Prostate gland (tissue), 2 donors: Measurements from ENCODE around the gene SYT7. TPM values are rescaled to one million over a fixed set of nuclear protein-coding genes. Genes with fewer than 3 reads are reported as not detected.

Experiments
- DNase-seq: peaks from one replicate; pipeline ENCODE4 v3.0.0-alpha.2; 2019; ENCODE audit warnings: low spot score
- H3K27ac ChIP-seq, 2 donors: fragments of 200-600 bp; sonication (generic); 2 replicates each; pipeline ENCODE4 v1.5.1; 2017 to 2019
- H3K27me3 ChIP-seq: fragments of 200-600 bp; sonication (generic); replicated peaks from 2 replicates; pipeline ENCODE4 v1.5.1; 2019; ENCODE audit not compliant: insufficient read depth
- H3K36me3 ChIP-seq, 2 donors: fragments of 200-600 bp; sonication (generic); 1 replicate in 1 of 2; 2 replicates in 1 of 2; pipeline versions ENCODE4 v1.5.1 to v1.8.1; 2017 to 2019
- H3K4me1 ChIP-seq: fragments of 200-600 bp; sonication (generic); replicated peaks from 2 replicates; pipeline ENCODE4 v1.5.1; 2019
- H3K4me3 ChIP-seq, 2 donors: fragments of 200-600 bp; sonication (generic); 2 replicates each; pipeline ENCODE4 v1.5.1; 2017 to 2019
- H3K9me3 ChIP-seq: fragments of 200-600 bp; sonication (generic); 2 replicates; pipeline ENCODE4 v1.5.1; 2017
- POLR2A ChIP-seq: fragments of 450-650 bp; IDR thresholded peaks from one replicate; pipeline ENCODE4 v1.6.1; 2016; ENCODE audit warnings: antibody characterized with exemption, mild to moderate bottlenecking
- POLR2AphosphoS5 ChIP-seq: sonication (generic); formaldehyde crosslinking; IDR thresholded peaks from one replicate; pipeline ENCODE4 v1.6.1; 2017; ENCODE audit warnings: antibody characterized with exemption
- WGBS: methylation state at CpG from one replicate; pipeline ENCODE4 v1.1.5; 2018; 5-methylcytosine and 5-hydroxymethylcytosine counted together
- intact Hi-C: fragments of 100-400 bp; cut with DNase I; formaldehyde crosslinking; loops from one replicate; pipeline ENCODE4 v1.14.2; 2022
- total RNA-seq, 2 donors: library from RNA; depleted of rRNA; stranded (reverse); fragments of >200 nt; gene quantifications; one replicate each; pipeline ENCODE4 v1.1.0, GENCODE V29; 2016
- TF ChIP-seq, protein P1 (sequence below), 4 experiments: fragments of 200-600 bp in 2 of 4; fragments of 450-650 bp in 2 of 4; sonication (generic) in 2 of 4; IDR thresholded peaks; 1 replicate in 3 of 4; 2 replicates in 1 of 4; pipeline ENCODE4 v1.5.1; 2016 to 2019; ENCODE audit warnings: antibody characterized with exemption in 4 of 4, mild to moderate bottlenecking in 2 of 4, moderate library complexity in 2 of 4

SYT7 gene
- total RNA-seq, 2 donors from 2014 or later = 114 to 199 TPM

DNA sequence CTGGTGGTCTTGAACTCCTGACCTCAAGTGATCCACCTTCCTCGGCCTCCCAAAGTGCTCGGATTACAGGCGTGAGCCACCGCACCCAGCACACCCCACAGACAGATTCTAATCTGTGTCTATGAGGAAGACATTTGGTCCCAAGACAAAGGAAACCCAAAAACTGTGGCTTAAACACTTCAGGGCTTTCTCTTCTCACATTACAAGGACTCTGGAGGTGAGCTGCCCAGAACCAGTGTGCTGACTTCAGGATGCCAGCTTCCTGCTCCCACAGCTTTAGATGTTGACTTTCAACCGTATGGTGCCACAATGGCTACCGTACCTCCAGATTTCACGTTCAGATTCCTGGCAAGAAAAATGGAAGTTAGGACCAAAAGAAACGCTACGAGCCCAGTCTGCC is 32.2 kb upstream of the SYT7 start:
- Histone ChIP-seq H3K27ac (peak overlapping the region; percentile 63 to 98), H3K4me1 (peaks cover 14% of the 10 kb centered on the region), H3K36me3 (no peaks in the 10 kb centered on the region), H3K9me3 (no peaks in the 10 kb centered on the region), H3K4me3 (no peak overlapping the region), H3K27me3 (no peaks in the 10 kb centered on the region)
- no peak for DNase-seq
- 43% methylated on average over 9 of the region's 9 CpGs for WGBS
- intact Hi-C loops = no loop called here
- TF ChIP-seq POLR2A (no peak), POLR2AphosphoS5 (peak; percentile 50)
- TF ChIP-seq, protein P1, sequence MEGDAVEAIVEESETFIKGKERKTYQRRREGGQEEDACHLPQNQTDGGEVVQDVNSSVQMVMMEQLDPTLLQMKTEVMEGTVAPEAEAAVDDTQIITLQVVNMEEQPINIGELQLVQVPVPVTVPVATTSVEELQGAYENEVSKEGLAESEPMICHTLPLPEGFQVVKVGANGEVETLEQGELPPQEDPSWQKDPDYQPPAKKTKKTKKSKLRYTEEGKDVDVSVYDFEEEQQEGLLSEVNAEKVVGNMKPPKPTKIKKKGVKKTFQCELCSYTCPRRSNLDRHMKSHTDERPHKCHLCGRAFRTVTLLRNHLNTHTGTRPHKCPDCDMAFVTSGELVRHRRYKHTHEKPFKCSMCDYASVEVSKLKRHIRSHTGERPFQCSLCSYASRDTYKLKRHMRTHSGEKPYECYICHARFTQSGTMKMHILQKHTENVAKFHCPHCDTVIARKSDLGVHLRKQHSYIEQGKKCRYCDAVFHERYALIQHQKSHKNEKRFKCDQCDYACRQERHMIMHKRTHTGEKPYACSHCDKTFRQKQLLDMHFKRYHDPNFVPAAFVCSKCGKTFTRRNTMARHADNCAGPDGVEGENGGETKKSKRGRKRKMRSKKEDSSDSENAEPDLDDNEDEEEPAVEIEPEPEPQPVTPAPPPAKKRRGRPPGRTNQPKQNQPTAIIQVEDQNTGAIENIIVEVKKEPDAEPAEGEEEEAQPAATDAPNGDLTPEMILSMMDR (IDR thresholded peaks at IDR 0.05) = no peak

DNA sequence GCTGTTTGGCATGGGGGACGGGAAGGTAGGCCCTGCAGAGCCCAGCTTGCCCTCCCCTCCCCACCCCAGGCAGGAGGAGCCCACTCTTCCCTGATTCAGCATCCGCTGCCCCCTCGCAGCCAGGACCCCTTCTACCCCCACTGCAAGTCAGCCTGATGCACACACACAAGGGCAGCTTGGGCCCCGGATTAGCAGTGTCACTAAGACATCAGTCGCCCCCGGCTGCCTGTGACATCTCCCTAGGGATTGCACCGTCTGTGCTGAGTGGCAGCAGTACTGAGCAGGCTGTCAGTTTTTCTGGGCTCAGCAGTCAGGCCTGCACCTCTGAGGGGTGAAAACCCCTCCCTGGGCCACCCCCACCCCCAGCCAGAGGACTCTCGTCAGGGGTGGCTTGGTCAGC is 30.4 kb upstream of the SYT7 start:
- no peak for TF ChIP-seq POLR2A
- no peak for TF ChIP-seq POLR2AphosphoS5
- TF ChIP-seq, protein P1 (IDR thresholded peaks at IDR 0.05) = no peak
- DNase-seq = no peak
- no peaks in the 10 kb centered on the region for H3K27me3 ChIP-seq
- intact Hi-C loops = no loop called here
- H3K4me3 ChIP-seq = no peak overlapping the region
- WGBS = 97% methylated on average over 8 of the region's 8 CpGs
- peaks cover 22% of the 10 kb centered on the region for H3K4me1 ChIP-seq
- H3K27ac ChIP-seq = peak overlapping the region; percentile 89 to 98
- H3K36me3 ChIP-seq = no peaks in the 10 kb centered on the region
- H3K9me3 ChIP-seq = no peaks in the 10 kb centered on the region

DNA sequence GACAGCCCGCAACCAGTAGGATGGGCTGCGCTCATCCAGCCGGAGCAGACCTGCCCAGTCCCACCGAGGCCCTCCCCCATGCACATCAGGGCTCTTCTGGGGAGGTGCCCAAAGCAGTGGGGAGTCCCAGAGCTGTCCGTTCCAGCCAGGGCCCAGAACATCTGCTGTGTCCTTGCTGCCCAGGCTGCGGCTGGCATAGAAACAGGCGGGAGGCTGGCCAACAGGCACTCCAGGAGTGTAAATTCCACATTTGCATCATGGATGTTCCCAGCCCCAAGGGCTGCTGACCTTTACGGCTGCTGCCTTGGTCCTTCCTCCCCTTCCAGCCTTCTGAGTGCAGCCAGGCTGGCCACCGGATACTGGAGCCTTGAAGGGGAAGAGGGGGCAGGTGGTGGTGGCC is 30.0 kb upstream of the SYT7 start:
- Histone ChIP-seq H3K27me3 (no peaks in the 10 kb centered on the region), H3K4me3 (no peak overlapping the region), H3K4me1 (peaks cover 22% of the 10 kb centered on the region), H3K9me3 (no peaks in the 10 kb centered on the region), H3K36me3 (no peaks in the 10 kb centered on the region), H3K27ac (peak overlapping the region; percentile 89 to 98)
- DNase-seq = no peak
- TF ChIP-seq POLR2A (no peak), POLR2AphosphoS5 (no peak)
- TF ChIP-seq, protein P1 (IDR thresholded peaks at IDR 0.05) = no peak
- WGBS = 74% methylated on average over 7 of the region's 9 CpGs
- intact Hi-C loops = no loop called here

DNA sequence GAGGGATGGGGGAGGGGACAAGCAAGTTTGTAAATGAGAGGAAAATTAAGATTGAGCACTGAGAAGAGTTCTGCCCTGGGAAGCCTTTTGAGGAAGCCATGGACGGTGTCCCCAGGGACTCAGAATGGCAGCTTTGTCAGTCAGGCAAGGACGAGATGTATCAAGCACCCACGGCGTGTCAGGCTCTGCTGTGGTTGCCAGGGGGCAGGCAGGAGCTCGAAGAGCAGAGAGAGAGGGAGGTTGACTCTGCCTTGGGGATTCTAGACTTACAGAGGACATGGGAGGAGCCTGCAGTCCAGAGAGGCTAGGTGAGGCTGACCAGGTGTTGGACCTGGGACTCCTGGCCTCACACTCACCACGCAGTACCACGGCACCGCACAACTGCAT is 29.1 kb upstream of the SYT7 start:
- Histone ChIP-seq H3K4me3 (no peak overlapping the region), H3K9me3 (no peaks in the 10 kb centered on the region), H3K36me3 (no peaks in the 10 kb centered on the region), H3K27me3 (no peaks in the 10 kb centered on the region), H3K27ac (peak overlapping the region; percentile 89 to 98), H3K4me1 (peaks cover 22% of the 10 kb centered on the region)
- 32% methylated on average over 8 of the region's 8 CpGs for WGBS
- TF ChIP-seq, protein P1 (IDR thresholded peaks at IDR 0.05) = peak in 2 of 4 experiments; percentile 12 to 28
- TF ChIP-seq POLR2A (no peak), POLR2AphosphoS5 (no peak)
- intact Hi-C loops = no loop called here
- no peak for DNase-seq
